SK-N-SH treated with all-trans-retinoic acid at 6 μM for 48 hours (cell line): ENCODE results near the gene SLC22A23.

ENCODE experiments used
- SNAI2 ChIP-seq: fragments of 250-450 bp; sonication (Bioruptor Pico); IDR thresholded peaks from 2 replicates; pipeline ENCODE4 v1.5.0; 2020; ENCODE audit warnings: mild to moderate bottlenecking, moderate library complexity
- ZC3H10 ChIP-seq: fragments of 250-450 bp; sonication (Bioruptor Pico); IDR thresholded peaks from 2 replicates; pipeline ENCODE4 v1.5.1; 2021; ENCODE audit warnings: mild to moderate bottlenecking, moderate library complexity
- TF ChIP-seq, protein P1 (sequence below): fragments of 250-450 bp; sonication (Bioruptor Pico); IDR thresholded peaks from 2 replicates; pipeline ENCODE4 v1.5.1; 2021; ENCODE audit warnings: mild to moderate bottlenecking, moderate library complexity
- TF ChIP-seq, protein P2 (sequence below): fragments of 250-450 bp; sonication (Bioruptor Pico); IDR thresholded peaks from 2 replicates; pipeline ENCODE4 v1.8.0; 2020; ENCODE audit warnings: mild to moderate bottlenecking, moderate library complexity, borderline replicate concordance
- TF ChIP-seq, protein P3 (sequence below): fragments of 250-450 bp; sonication (Bioruptor Pico); IDR thresholded peaks from 2 replicates; pipeline ENCODE4 v1.5.1; 2020; ENCODE audit warnings: low read depth, mild to moderate bottlenecking, moderate library complexity

DNA sequence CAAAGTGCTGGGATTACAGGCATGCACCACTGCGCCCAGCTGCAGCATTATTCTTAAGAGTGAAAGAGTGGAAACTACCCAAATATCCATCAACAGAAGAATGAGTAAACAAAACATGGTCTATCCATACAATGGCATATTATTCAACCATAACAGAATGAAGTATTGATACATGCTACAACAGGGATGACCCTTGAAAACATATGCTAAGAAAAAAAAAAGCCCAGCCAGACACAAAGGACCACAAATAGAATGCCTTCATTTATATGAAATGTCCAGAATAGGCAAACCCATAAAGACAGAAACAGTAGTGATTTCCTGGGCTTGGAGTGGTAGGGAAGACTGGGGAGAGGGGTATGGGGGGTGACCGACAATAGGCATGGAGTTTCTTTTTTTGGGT is 236.5 kb downstream of the SLC22A23 start:
- TF ChIP-seq, protein P1, sequence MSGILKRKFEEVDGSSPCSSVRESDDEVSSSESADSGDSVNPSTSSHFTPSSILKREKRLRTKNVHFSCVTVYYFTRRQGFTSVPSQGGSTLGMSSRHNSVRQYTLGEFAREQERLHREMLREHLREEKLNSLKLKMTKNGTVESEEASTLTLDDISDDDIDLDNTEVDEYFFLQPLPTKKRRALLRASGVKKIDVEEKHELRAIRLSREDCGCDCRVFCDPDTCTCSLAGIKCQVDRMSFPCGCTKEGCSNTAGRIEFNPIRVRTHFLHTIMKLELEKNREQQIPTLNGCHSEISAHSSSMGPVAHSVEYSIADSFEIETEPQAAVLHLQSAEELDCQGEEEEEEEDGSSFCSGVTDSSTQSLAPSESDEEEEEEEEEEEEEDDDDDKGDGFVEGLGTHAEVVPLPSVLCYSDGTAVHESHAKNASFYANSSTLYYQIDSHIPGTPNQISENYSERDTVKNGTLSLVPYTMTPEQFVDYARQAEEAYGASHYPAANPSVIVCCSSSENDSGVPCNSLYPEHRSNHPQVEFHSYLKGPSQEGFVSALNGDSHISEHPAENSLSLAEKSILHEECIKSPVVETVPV (CRISPR knock-in tag), result no peak
- TF ChIP-seq, protein P2, sequence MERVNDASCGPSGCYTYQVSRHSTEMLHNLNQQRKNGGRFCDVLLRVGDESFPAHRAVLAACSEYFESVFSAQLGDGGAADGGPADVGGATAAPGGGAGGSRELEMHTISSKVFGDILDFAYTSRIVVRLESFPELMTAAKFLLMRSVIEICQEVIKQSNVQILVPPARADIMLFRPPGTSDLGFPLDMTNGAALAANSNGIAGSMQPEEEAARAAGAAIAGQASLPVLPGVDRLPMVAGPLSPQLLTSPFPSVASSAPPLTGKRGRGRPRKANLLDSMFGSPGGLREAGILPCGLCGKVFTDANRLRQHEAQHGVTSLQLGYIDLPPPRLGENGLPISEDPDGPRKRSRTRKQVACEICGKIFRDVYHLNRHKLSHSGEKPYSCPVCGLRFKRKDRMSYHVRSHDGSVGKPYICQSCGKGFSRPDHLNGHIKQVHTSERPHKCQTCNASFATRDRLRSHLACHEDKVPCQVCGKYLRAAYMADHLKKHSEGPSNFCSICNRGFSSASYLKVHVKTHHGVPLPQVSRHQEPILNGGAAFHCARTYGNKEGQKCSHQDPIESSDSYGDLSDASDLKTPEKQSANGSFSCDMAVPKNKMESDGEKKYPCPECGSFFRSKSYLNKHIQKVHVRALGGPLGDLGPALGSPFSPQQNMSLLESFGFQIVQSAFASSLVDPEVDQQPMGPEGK (CRISPR knock-in tag), result no peak
- TF ChIP-seq, protein P3, sequence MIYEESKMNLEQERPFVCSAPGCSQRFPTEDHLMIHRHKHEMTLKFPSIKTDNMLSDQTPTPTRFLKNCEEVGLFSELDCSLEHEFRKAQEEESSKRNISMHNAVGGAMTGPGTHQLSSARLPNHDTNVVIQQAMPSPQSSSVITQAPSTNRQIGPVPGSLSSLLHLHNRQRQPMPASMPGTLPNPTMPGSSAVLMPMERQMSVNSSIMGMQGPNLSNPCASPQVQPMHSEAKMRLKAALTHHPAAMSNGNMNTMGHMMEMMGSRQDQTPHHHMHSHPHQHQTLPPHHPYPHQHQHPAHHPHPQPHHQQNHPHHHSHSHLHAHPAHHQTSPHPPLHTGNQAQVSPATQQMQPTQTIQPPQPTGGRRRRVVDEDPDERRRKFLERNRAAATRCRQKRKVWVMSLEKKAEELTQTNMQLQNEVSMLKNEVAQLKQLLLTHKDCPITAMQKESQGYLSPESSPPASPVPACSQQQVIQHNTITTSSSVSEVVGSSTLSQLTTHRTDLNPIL (CRISPR knock-in tag), result no peak
- TF ChIP-seq SNAI2 (CRISPR knock-in tag) (no peak), ZC3H10 (no peak)
